HG03066 (cell line): Measurements from ENCODE around the gene RPL12.

ENCODE experiments used
- ATAC-seq: cut with Tn5 transposase; IDR thresholded peaks from one replicate; pipeline ENCODE4 v1.9.1; 2021; ENCODE audit warnings: low read depth; ENCODE audit not compliant: unreplicated experiment

RPL12 gene

GRCh38 chr9:127450830-127451607 lies at the start of gene RPL12, which contains the start of gene LRSAM1:
Gene RPL12, minus strand, starts transcription at chr9:127451406. Its CDS starts 89 bp downstream, at chr9:127451317.
Gene LRSAM1, plus strand, starts transcription at chr9:127451510. Its CDS starts 3,018 bp downstream, at chr9:127454528.
- ATAC-seq, result peak; percentile 71

GRCh38 chr9:127500862-127501261 lies 49.7 kb upstream of the RPL12 start:
- ATAC-seq, result no peak

- no peak for ATAC-seq
Observed at GRCh38 chr9:127500399-127500798, 49.2 kb upstream of the RPL12 start.

GRCh38 chr9:127498298-127498697 lies 47.1 kb upstream of the RPL12 start:
- no peak for ATAC-seq

GRCh38 chr9:127497656-127498290 lies 46.6 kb upstream of the RPL12 start:
- ATAC-seq, result no peak

- ATAC-seq, result no peak
Observed at GRCh38 chr9:127496974-127497373, 45.8 kb upstream of the RPL12 start.

GRCh38 chr9:127495884-127496555 lies 44.8 kb upstream of the RPL12 start:
- ATAC-seq, result no peak

GRCh38 chr9:127494304-127494702 lies 43.1 kb upstream of the RPL12 start:
- ATAC-seq, result no peak

- ATAC-seq, result no peak
Observed at GRCh38 chr9:127493592-127494303, 42.5 kb upstream of the RPL12 start.

GRCh38 chr9:127492616-127493015 lies 41.4 kb upstream of the RPL12 start:
- ATAC-seq, result no peak

GRCh38 chr9:127491516-127491915 lies 40.3 kb upstream of the RPL12 start:
- ATAC-seq, result no peak

- no peak for ATAC-seq
Observed at GRCh38 chr9:127490535-127491230, 39.5 kb upstream of the RPL12 start.

GRCh38 chr9:127489471-127490115 lies 38.4 kb upstream of the RPL12 start:
- no peak for ATAC-seq

GRCh38 chr9:127488946-127489345 lies 37.7 kb upstream of the RPL12 start:
- ATAC-seq, result no peak

GRCh38 chr9:127485995-127486394 lies 34.8 kb upstream of the RPL12 start:
- no peak for ATAC-seq

- ATAC-seq, result no peak
Observed at GRCh38 chr9:127482662-127483061, 31.5 kb upstream of the RPL12 start.

GRCh38 chr9:127479507-127480081 lies 28.4 kb upstream of the RPL12 start:
- ATAC-seq, result no peak

- ATAC-seq, result no peak
Observed at GRCh38 chr9:127474592-127474991, 23.4 kb upstream of the RPL12 start.

- ATAC-seq, result no peak
Observed at GRCh38 chr9:127473932-127474331, 22.7 kb upstream of the RPL12 start.
